ENCODE results near the gene NGDN. TPM values are rescaled to one million over a fixed set of nuclear protein-coding genes. Genes with fewer than 3 reads are reported as not detected.

Gene NGDN
- total RNA-seq, 1 experiment from 2014 or later = 82.2 TPM

DNA sequence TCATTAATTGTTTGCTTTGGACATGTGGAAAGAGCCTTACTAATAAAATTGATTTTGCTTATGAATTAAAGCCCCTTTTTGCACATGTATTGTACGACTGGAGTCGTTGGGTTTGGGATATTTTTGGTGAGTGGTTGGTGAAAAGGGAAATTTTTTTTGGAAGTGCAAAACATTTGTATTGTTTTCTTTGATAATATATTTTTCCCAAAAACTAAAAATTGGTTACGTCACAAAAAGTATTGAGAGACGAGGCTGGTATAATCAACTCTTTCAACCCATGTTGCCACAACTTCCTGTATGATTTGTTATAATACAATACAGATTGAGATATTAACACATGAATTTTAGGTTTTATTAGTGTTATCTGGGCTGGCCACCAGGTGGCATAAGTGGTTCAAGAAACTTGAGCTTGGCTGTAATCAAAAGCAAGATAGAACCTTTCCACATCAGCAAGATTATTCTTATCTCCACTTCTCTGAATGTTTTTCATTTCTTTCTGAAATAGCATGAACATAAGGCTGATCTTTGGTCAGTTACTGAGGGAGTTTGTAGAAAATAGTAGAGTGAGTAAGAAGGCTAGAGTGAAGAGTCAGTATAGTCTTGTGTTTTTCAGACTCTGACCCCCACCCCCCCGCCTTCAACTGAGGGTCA lies 8.7 kb downstream of the NGDN start:
- no peaks in the 10 kb centered on the region for H3K9me3 ChIP-seq (ENCODE audit: low read length)
- peaks cover 44% of the 10 kb centered on the region for H3K36me3 ChIP-seq (ENCODE audit: insufficient read depth, low read length)
- no peak overlapping the region for H3K27ac ChIP-seq (ENCODE audit: low read length)
- no peaks in the 10 kb centered on the region for H3K9me2 ChIP-seq (replicated peaks; ENCODE audit: insufficient read depth, low read length)
- no peaks in the 10 kb centered on the region for H3K79me2 ChIP-seq (ENCODE audit: low read length)
- no peak overlapping the region for H2AFZ ChIP-seq (ENCODE audit: low read length)
- no peak overlapping the region for H3K4me2 ChIP-seq (ENCODE audit: low read depth, low read length, poor library complexity, severe bottlenecking)
- DNase-seq = peak; percentile 94
- no peak overlapping the region for H3K9ac ChIP-seq (ENCODE audit: low read length)
- H3K27me3 ChIP-seq (ENCODE audit: low read length) = no peaks in the 10 kb centered on the region
- no peak overlapping the region for H3K4me3 ChIP-seq (ENCODE audit: low read length)
- H4K20me1 ChIP-seq (ENCODE audit: insufficient read depth, low read depth, low read length) = no peaks in the 10 kb centered on the region
- H3K4me1 ChIP-seq (ENCODE audit: low read length) = no peaks in the 10 kb centered on the region

DNA sequence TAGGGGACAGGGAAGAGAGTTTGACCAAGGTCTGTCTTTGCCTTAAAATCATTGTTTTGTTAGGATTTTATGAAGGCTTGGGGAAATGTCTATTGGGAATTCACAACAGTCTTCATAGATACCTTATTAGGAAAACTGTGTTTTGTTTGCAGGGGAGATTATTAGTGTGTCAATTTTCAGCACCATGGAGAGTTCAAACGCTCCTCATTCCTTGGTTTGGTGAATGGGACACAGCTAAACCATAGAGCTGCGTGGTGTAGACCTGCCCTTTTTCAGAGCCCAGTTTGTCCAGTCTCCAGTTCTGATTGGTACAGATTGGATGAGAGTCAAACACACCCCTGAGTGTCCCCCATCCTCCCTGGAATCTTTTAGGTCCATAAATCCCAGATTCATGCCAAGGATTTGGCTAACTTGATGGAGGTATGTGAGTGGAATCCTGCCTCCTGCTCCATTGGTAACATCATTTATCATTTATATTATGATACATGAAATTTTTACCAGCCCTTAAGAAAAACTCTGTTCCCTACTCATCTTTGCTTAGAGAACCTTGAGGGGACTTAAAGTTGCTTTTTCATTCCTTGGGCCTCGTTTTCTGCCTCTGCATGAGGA lies 12.0 kb downstream of the NGDN start:
- H3K4me1 ChIP-seq (ENCODE audit: low read length) = no peaks in the 10 kb centered on the region
- H2AFZ ChIP-seq (ENCODE audit: low read length) = no peak overlapping the region
- H3K4me2 ChIP-seq (ENCODE audit: low read depth, low read length, poor library complexity, severe bottlenecking) = no peak overlapping the region
- no peaks in the 10 kb centered on the region for H3K9me2 ChIP-seq (replicated peaks; ENCODE audit: insufficient read depth, low read length)
- H3K4me3 ChIP-seq (ENCODE audit: low read length) = no peak overlapping the region
- DNase-seq = peak; percentile 58
- peaks cover 23% of the 10 kb centered on the region for H3K36me3 ChIP-seq (ENCODE audit: insufficient read depth, low read length)
- H3K27ac ChIP-seq (ENCODE audit: low read length) = no peak overlapping the region
- H3K27me3 ChIP-seq (ENCODE audit: low read length) = no peaks in the 10 kb centered on the region
- no peaks in the 10 kb centered on the region for H4K20me1 ChIP-seq (ENCODE audit: insufficient read depth, low read depth, low read length)
- H3K79me2 ChIP-seq (ENCODE audit: low read length) = no peaks in the 10 kb centered on the region
- no peak overlapping the region for H3K9ac ChIP-seq (ENCODE audit: low read length)
- H3K9me3 ChIP-seq (ENCODE audit: low read length) = no peaks in the 10 kb centered on the region

GRCh38 chr14:23481979-23482822 lies 12.7 kb downstream of the NGDN start:
- H2AFZ ChIP-seq (ENCODE audit: low read length) = no peak overlapping the region
- H3K4me2 ChIP-seq (ENCODE audit: low read depth, low read length, poor library complexity, severe bottlenecking) = no peak overlapping the region
- peaks cover 15% of the 10 kb centered on the region for H3K36me3 ChIP-seq (ENCODE audit: insufficient read depth, low read length)
- no peak overlapping the region for H3K9ac ChIP-seq (ENCODE audit: low read length)
- no peak overlapping the region for H3K27ac ChIP-seq (ENCODE audit: low read length)
- no peaks in the 10 kb centered on the region for H3K9me2 ChIP-seq (replicated peaks; ENCODE audit: insufficient read depth, low read length)
- no peaks in the 10 kb centered on the region for H3K4me1 ChIP-seq (ENCODE audit: low read length)
- no peak overlapping the region for H3K4me3 ChIP-seq (ENCODE audit: low read length)
- H3K9me3 ChIP-seq (ENCODE audit: low read length) = no peaks in the 10 kb centered on the region
- no peaks in the 10 kb centered on the region for H4K20me1 ChIP-seq (ENCODE audit: insufficient read depth, low read depth, low read length)
- no peaks in the 10 kb centered on the region for H3K27me3 ChIP-seq (ENCODE audit: low read length)
- no peaks in the 10 kb centered on the region for H3K79me2 ChIP-seq (ENCODE audit: low read length)
- DNase-seq = peak; percentile 49

- Histone ChIP-seq H3K4me2 (ENCODE audit: low read depth, low read length, poor library complexity, severe bottlenecking) (no peak overlapping the region), H3K79me2 (ENCODE audit: low read length) (no peaks in the 10 kb centered on the region), H3K4me3 (ENCODE audit: low read length) (no peak overlapping the region), H3K36me3 (ENCODE audit: insufficient read depth, low read length) (peaks cover 9% of the 10 kb centered on the region; the same call in 1 of the 2 replicates), H3K27ac (ENCODE audit: low read length) (no peak overlapping the region), H3K9me3 (ENCODE audit: low read length) (no peaks in the 10 kb centered on the region), H3K27me3 (ENCODE audit: low read length) (no peaks in the 10 kb centered on the region), H4K20me1 (ENCODE audit: insufficient read depth, low read depth, low read length) (no peaks in the 10 kb centered on the region), H2AFZ (ENCODE audit: low read length) (no peak overlapping the region), H3K9ac (ENCODE audit: low read length) (no peak overlapping the region), H3K9me2 (replicated peaks; ENCODE audit: insufficient read depth, low read length) (no peaks in the 10 kb centered on the region), H3K4me1 (ENCODE audit: low read length) (no peaks in the 10 kb centered on the region)
- DNase-seq = no peak
These were observed 13.3 kb downstream of the NGDN start for GRCh38 chr14:23482823-23483148.

- Histone ChIP-seq H4K20me1 (ENCODE audit: insufficient read depth, low read depth, low read length) (no peaks in the 10 kb centered on the region), H3K36me3 (ENCODE audit: insufficient read depth, low read length) (peaks cover 6% of the 10 kb centered on the region; the same call in 1 of the 2 replicates), H3K27ac (ENCODE audit: low read length) (no peak overlapping the region), H3K4me2 (ENCODE audit: low read depth, low read length, poor library complexity, severe bottlenecking) (no peak overlapping the region), H3K4me3 (ENCODE audit: low read length) (no peak overlapping the region), H3K9ac (ENCODE audit: low read length) (no peak overlapping the region), H3K9me2 (replicated peaks; ENCODE audit: insufficient read depth, low read length) (no peaks in the 10 kb centered on the region), H3K79me2 (ENCODE audit: low read length) (no peaks in the 10 kb centered on the region), H2AFZ (ENCODE audit: low read length) (no peak overlapping the region), H3K27me3 (ENCODE audit: low read length) (no peaks in the 10 kb centered on the region), H3K4me1 (ENCODE audit: low read length) (no peaks in the 10 kb centered on the region), H3K9me3 (ENCODE audit: low read length) (no peaks in the 10 kb centered on the region)
- peak; percentile 84 for DNase-seq
These were observed 13.8 kb downstream of the NGDN start for GRCh38 chr14:23483236-23483854.

DNA sequence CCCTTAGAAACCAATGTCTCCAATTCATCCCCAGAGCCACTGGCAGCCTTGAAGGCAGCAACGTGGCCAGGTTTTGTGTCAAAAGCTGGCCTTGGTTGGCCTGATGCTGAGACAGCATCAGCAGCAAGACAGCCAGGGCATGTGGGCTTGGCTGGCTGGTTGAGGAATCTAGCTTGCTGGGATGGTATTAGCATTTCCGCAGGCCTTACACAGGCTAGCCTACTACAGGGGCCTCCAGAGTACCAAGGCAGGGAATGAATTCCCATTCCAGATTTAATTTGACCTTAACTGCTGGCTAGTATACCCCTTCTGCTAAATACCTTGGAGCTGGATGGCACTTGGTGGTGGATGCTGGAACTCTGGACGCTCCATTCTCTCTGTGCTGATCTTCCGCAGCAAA lies 15.8 kb downstream of the NGDN start:
- DNase-seq = no peak
- no peak overlapping the region for H3K27ac ChIP-seq (ENCODE audit: low read length)
- no peak overlapping the region for H2AFZ ChIP-seq (ENCODE audit: low read length)
- H3K9me2 ChIP-seq (replicated peaks; ENCODE audit: insufficient read depth, low read length) = no peaks in the 10 kb centered on the region
- H3K36me3 ChIP-seq (ENCODE audit: insufficient read depth, low read length) = no peaks in the 10 kb centered on the region
- no peaks in the 10 kb centered on the region for H3K79me2 ChIP-seq (ENCODE audit: low read length)
- no peaks in the 10 kb centered on the region for H3K27me3 ChIP-seq (ENCODE audit: low read length)
- no peaks in the 10 kb centered on the region for H4K20me1 ChIP-seq (ENCODE audit: insufficient read depth, low read depth, low read length)
- no peaks in the 10 kb centered on the region for H3K4me1 ChIP-seq (ENCODE audit: low read length)
- H3K4me2 ChIP-seq (ENCODE audit: low read depth, low read length, poor library complexity, severe bottlenecking) = no peak overlapping the region
- H3K4me3 ChIP-seq (ENCODE audit: low read length) = no peak overlapping the region
- H3K9me3 ChIP-seq (ENCODE audit: low read length) = no peaks in the 10 kb centered on the region
- no peak overlapping the region for H3K9ac ChIP-seq (ENCODE audit: low read length)

DNA sequence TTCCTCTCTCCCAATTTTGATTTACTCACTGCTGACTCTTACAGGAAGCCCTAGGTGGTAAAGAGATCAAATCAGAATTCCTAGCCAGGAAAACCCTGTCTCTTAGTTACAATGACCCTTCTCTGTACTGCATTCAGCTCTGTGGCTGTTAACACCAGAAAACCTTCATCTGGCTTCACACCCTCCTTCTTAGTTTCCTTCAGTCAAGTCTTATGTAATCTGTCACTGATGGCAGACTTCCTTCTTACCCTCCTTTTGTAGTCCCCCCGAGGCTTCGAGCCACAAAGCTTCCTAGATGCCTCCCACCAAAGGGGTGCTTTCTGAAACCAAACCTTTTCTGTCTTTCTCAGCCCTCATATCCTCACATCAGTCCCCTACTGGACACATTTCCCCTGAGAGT lies 16.5 kb downstream of the NGDN start:
- Histone ChIP-seq H3K4me3 (ENCODE audit: low read length) (no peak overlapping the region), H3K9me2 (replicated peaks; ENCODE audit: insufficient read depth, low read length) (no peaks in the 10 kb centered on the region), H2AFZ (ENCODE audit: low read length) (no peak overlapping the region), H3K27ac (ENCODE audit: low read length) (no peak overlapping the region), H3K27me3 (ENCODE audit: low read length) (no peaks in the 10 kb centered on the region), H4K20me1 (ENCODE audit: insufficient read depth, low read depth, low read length) (no peaks in the 10 kb centered on the region), H3K9me3 (ENCODE audit: low read length) (no peaks in the 10 kb centered on the region), H3K36me3 (ENCODE audit: insufficient read depth, low read length) (no peaks in the 10 kb centered on the region), H3K9ac (ENCODE audit: low read length) (no peak overlapping the region), H3K4me1 (ENCODE audit: low read length) (no peaks in the 10 kb centered on the region), H3K79me2 (ENCODE audit: low read length) (no peaks in the 10 kb centered on the region), H3K4me2 (ENCODE audit: low read depth, low read length, poor library complexity, severe bottlenecking) (no peak overlapping the region)
- no peak for DNase-seq

GRCh38 chr14:23487216-23487615 lies 17.7 kb downstream of the NGDN start:
- DNase-seq = no peak
- Histone ChIP-seq H3K36me3 (ENCODE audit: insufficient read depth, low read length) (no peaks in the 10 kb centered on the region), H3K9me3 (ENCODE audit: low read length) (no peaks in the 10 kb centered on the region), H3K4me3 (ENCODE audit: low read length) (no peak overlapping the region), H3K4me2 (ENCODE audit: low read depth, low read length, poor library complexity, severe bottlenecking) (no peak overlapping the region), H3K9me2 (replicated peaks; ENCODE audit: insufficient read depth, low read length) (no peaks in the 10 kb centered on the region), H3K4me1 (ENCODE audit: low read length) (no peaks in the 10 kb centered on the region), H3K79me2 (ENCODE audit: low read length) (no peaks in the 10 kb centered on the region), H3K9ac (ENCODE audit: low read length) (no peak overlapping the region), H2AFZ (ENCODE audit: low read length) (no peak overlapping the region), H3K27me3 (ENCODE audit: low read length) (no peaks in the 10 kb centered on the region), H3K27ac (ENCODE audit: low read length) (no peak overlapping the region), H4K20me1 (ENCODE audit: insufficient read depth, low read depth, low read length) (no peaks in the 10 kb centered on the region)

All from Karpas-422 (cell line).